Cardiac fibroblast (primary cell): Measurements from ENCODE around the gene CHRND.

Experiments
- DNase-seq, 2 donors: peaks; one replicate each; pipeline versions ENCODE4 v3.0.0 to v3.0.0-alpha.2; 2010; ENCODE audit warnings: low read depth in 2 of 2
- H3K4me3 ChIP-seq, 2 donors: replicated peaks in 1 of 2; 1 replicate in 1 of 2; 2 replicates in 1 of 2; pipeline ENCODE4 v1.5.1; 2011; ENCODE audit warnings: low read depth in 2 of 2, low read length in 2 of 2, mild to moderate bottlenecking in 2 of 2, moderate library complexity in 1 of 2
- TF ChIP-seq, protein P1 (sequence below): IDR thresholded peaks from one replicate; pipeline ENCODE4 v1.5.1; 2011; ENCODE audit warnings: low read depth, mild to moderate bottlenecking, low read length, inconsistent platforms

CHRND gene

DNA sequence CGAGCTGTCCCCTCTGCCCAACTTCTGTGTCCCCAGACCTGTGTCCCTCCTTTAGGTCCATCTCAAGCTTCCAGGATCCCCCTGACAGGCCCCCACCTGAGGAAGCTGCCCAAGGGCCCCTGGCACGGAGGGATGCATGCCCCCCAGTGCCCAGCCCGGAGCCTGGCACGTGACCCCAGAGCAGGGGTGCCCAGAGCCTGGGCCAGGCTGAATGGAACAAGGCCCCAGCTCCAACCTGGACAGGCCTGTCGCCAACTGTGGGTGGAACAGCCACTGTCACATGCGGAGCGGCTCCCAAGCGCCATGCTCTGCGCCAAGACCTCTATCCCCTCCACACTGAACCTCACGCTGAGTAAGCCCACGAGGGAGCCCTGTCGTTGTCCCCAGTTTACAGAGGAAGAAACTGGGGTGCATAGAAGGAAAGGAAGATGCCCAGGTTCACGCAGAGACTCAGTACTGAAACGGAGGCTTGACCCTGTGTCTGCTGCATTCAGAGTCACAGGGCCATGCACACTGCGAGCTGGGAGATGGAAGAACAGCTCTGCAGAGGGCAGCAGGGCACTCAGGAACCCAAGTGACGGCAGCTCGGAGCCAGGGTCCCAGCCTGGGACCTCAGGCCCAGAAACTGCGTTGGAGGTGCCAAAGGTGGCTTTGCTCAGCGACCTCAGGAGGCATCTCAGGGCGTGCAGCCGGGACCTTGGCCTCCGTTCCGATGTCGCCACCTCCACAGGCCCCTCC is 32.8 kb upstream of the CHRND start:
- TF ChIP-seq, protein P1, sequence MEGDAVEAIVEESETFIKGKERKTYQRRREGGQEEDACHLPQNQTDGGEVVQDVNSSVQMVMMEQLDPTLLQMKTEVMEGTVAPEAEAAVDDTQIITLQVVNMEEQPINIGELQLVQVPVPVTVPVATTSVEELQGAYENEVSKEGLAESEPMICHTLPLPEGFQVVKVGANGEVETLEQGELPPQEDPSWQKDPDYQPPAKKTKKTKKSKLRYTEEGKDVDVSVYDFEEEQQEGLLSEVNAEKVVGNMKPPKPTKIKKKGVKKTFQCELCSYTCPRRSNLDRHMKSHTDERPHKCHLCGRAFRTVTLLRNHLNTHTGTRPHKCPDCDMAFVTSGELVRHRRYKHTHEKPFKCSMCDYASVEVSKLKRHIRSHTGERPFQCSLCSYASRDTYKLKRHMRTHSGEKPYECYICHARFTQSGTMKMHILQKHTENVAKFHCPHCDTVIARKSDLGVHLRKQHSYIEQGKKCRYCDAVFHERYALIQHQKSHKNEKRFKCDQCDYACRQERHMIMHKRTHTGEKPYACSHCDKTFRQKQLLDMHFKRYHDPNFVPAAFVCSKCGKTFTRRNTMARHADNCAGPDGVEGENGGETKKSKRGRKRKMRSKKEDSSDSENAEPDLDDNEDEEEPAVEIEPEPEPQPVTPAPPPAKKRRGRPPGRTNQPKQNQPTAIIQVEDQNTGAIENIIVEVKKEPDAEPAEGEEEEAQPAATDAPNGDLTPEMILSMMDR, result no peak
- DNase-seq, result no peak
- H3K4me3 ChIP-seq, result no peak overlapping the region

GRCh38 chr2:232493701-232494474 is 32.1 kb upstream of the CHRND start:
- TF ChIP-seq, protein P1, result no peak
- no peak for DNase-seq

DNA sequence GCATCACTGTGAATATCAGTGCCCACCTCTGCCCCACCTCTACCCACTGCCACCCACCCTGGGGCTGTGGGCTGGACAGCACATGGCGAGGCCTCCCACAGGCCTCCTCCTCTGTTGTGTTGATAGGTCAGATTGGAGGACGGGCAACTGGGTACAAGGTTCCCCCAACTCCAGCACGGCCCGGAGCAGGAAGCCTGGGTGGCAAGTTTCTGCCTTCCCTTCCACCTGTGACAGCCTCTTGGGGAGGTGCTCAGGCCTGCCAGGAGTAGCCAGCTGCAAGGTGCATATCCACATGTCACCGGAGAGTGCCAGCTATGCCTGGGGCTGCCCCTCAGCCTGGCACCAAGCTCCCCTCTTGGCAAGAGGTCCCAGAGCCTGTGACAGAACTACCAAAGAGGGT is 31.4 kb upstream of the CHRND start:
- H3K4me3 ChIP-seq, result no peak overlapping the region
- TF ChIP-seq, protein P1, result no peak
- no peak for DNase-seq

More at GRCh38 chr2:232493701-232494474, 32.1 kb upstream of the CHRND start:
- no peak overlapping the region for H3K4me3 ChIP-seq

GRCh38 chr2:232495292-232495691 is 30.7 kb upstream of the CHRND start:
- H3K4me3 ChIP-seq, result no peak overlapping the region
- TF ChIP-seq, protein P1, result no peak
- DNase-seq, result no peak

GRCh38 chr2:232496501-232497270 is 29.3 kb upstream of the CHRND start:
- H3K4me3 ChIP-seq, result no peak overlapping the region
- TF ChIP-seq, protein P1, result no peak
- no peak for DNase-seq

DNA sequence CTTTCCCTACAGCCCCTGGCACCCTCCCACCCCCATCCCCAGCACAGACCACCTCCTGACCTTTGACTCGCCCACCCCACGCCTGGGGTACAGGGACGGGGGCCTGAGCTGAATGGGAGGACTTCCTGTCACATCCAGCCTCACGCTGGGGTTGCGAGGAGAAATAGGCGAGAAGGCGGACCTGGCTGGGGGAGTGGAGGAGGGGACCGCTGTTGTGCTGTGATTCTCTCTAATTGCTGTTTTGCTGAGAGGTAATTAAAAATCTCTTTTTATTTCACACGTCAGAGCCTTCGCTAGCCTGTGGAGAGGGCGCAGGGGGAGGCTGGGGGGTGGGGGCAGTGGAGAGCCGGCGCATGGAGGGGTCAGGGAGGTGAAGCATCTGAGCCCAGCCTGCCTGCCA is 28.6 kb upstream of the CHRND start:
- H3K4me3 ChIP-seq, result no peak overlapping the region
- no peak for DNase-seq
- TF ChIP-seq, protein P1, result no peak
